HepG2 (cell line): ENCODE measurements around the gene PELI2. TPM values are rescaled to one million over a fixed set of nuclear protein-coding genes. Genes with fewer than 3 reads are reported as not detected.

Experiments used
- ATAC-seq: fragments of 200-7000 bp; cut with Tn5 transposase; 3 replicates; pipeline ENCODE4 v1.9.1; 2020; ENCODE audit warnings: mild to moderate bottlenecking, moderate library complexity
- BruUV-seq: library from RNA; stranded (reverse); fragments of 400-500 nt; replicated peaks from 2 replicates; lab custom pipeline; 2021; lab: Mats Ljungman, UMichigan
- CTCF ChIA-PET: fragments of 300-600 bp; formaldehyde crosslinking; extraction: SDS; loops from one replicate; lab custom pipeline; 2021; ENCODE audit warnings: low total read pairs, inconsistent platforms, low intra/inter-chr PET ratio; lab: Yijun Ruan, JAX
- POLR2A ChIA-PET: fragments of 350-600 bp; sonication (Branson Sonifier 250); formaldehyde crosslinking; loops from one replicate; lab custom pipeline; 2020; ENCODE audit warnings: antibody characterized with exemption, inconsistent platforms; lab: Yijun Ruan, JAX
- DNase-seq: peaks from one replicate; pipeline ENCODE4 v3.0.0-alpha.2; 2015; ENCODE audit warnings: low spot score
- FAIRE-seq: peaks from 3 replicates; lab custom pipeline; 2011; peaks lifted over from hg19 to GRCh38; lab: Jason Lieb, UNC
- H2AFZ ChIP-seq: one replicate; pipeline ENCODE4 v1.6.1; 2011; ENCODE audit warnings: low read length, inconsistent platforms
- H3K27ac ChIP-seq: fragments of 300-600 bp; 3 replicates; pipeline ENCODE4 v1.8.0; 2011; ENCODE audit warnings: mixed run types, mild to moderate bottlenecking, mixed read lengths, low read length, inconsistent platforms; ENCODE audit not compliant: insufficient read depth; ENCODE audit errors: extremely low read length
- H3K27me3 ChIP-seq, 2 experiments: fragments of 200-600 bp in 1 of 2; 2 replicates in 1 of 2; 3 replicates in 1 of 2; pipeline versions ENCODE4 v1.6.0 to v1.8.0; 2011; ENCODE audit warnings: low read length in 2 of 2, mild to moderate bottlenecking in 2 of 2, moderate library complexity in 2 of 2, inconsistent platforms in 1 of 2; ENCODE audit not compliant: insufficient read depth in 2 of 2, control insufficient read depth in 1 of 2
- H3K36me3 ChIP-seq, 2 experiments: fragments of 200-600 bp in 1 of 2; replicated peaks in 1 of 2; 2 replicates in 1 of 2; 3 replicates in 1 of 2; pipeline versions ENCODE4 v1.5.1 to v1.8.0; 2011; ENCODE audit warnings: low read length in 2 of 2, inconsistent platforms in 1 of 2; ENCODE audit not compliant: insufficient read depth in 2 of 2, control insufficient read depth in 1 of 2
- H3K4me1 ChIP-seq: 2 replicates; pipeline ENCODE4 v1.5.1; 2012; ENCODE audit warnings: low read length, inconsistent platforms; ENCODE audit not compliant: insufficient read depth
- H3K4me2 ChIP-seq: 2 replicates; pipeline ENCODE4 v1.6.0; 2011; ENCODE audit warnings: low read depth, low read length, inconsistent platforms
- H3K4me3 ChIP-seq, 3 experiments: fragments of 200-600 bp in 1 of 3; sonication (generic), shearing (Covaris generic) in 1 of 3; replicated peaks in 1 of 3; 2 replicates each; pipeline ENCODE4 v1.5.1; 2011 to 2016; ENCODE audit warnings: low read length in 3 of 3, inconsistent platforms in 2 of 3, low read depth in 2 of 3, mild to moderate bottlenecking in 2 of 3, control low read depth in 1 of 3, mixed read lengths in 1 of 3; ENCODE audit not compliant: insufficient read depth in 1 of 3
- H3K79me2 ChIP-seq: one replicate; pipeline ENCODE4 v1.6.1; 2011; ENCODE audit warnings: low read length, inconsistent platforms; ENCODE audit not compliant: insufficient read depth
- H3K9ac ChIP-seq: 2 replicates; pipeline ENCODE4 v1.6.0; 2011; ENCODE audit warnings: mild to moderate bottlenecking, low read depth, low read length, inconsistent platforms; ENCODE audit not compliant: insufficient read depth
- H3K9me3 ChIP-seq: 2 replicates; pipeline ENCODE4 v1.5.1; 2012; ENCODE audit warnings: mild to moderate bottlenecking, low read length
- H4K20me1 ChIP-seq: 2 replicates; pipeline ENCODE4 v1.6.0; 2011; ENCODE audit warnings: inconsistent platforms, mild to moderate bottlenecking, low read length, moderate library complexity; ENCODE audit not compliant: insufficient read depth
- BCL6 ChIP-seq: IDR thresholded peaks from 2 replicates; pipeline ENCODE4 v1.6.1; 2016; ENCODE audit warnings: missing genetic modification reagents, missing compliant biosample characterization
- DR1 ChIP-seq: sonication (generic); formaldehyde crosslinking; IDR thresholded peaks from 2 replicates; pipeline ENCODE4 v1.8.0; 2021; ENCODE audit warnings: mild to moderate bottlenecking, missing genetic modification reagents, inconsistent platforms
- EEA1 ChIP-seq: sonication (generic); formaldehyde crosslinking; IDR thresholded peaks from 2 replicates; pipeline ENCODE4 v1.5.1; 2020; ENCODE audit warnings: mild to moderate bottlenecking, missing genetic modification reagents, borderline replicate concordance
- FOXP1 ChIP-seq, 2 experiments: fragments of 450-650 bp in 1 of 2; IDR thresholded peaks; 2 replicates each; pipeline ENCODE4 v1.6.1; 2017 to 2018; ENCODE audit warnings: antibody characterized with exemption in 1 of 2
- JDP2 ChIP-seq: sonication (generic); formaldehyde crosslinking; IDR thresholded peaks from 2 replicates; pipeline ENCODE4 v1.8.1; 2022; ENCODE audit warnings: missing genetic modification reagents, borderline replicate concordance
- KLF11 ChIP-seq: IDR thresholded peaks from 2 replicates; pipeline ENCODE4 v1.6.1; 2016; ENCODE audit warnings: missing compliant biosample characterization
- MZF1 ChIP-seq: sonication (generic); formaldehyde crosslinking; IDR thresholded peaks from 2 replicates; pipeline ENCODE4 v1.8.1; 2023; ENCODE audit warnings: mild to moderate bottlenecking, missing genetic modification reagents, borderline replicate concordance
- NR1H2 ChIP-seq: sonication (generic); formaldehyde crosslinking; IDR thresholded peaks from 2 replicates; pipeline ENCODE4 v1.8.1; 2022; ENCODE audit warnings: low read depth, missing genetic modification reagents, borderline replicate concordance
- RCOR2 ChIP-seq: IDR thresholded peaks from 2 replicates; pipeline ENCODE4 v1.6.1; 2016; ENCODE audit warnings: missing biosample characterization, missing genetic modification reagents
- SALL2 ChIP-seq: sonication (generic); formaldehyde crosslinking; IDR thresholded peaks from 2 replicates; pipeline ENCODE4 v1.8.1; 2023; ENCODE audit warnings: mild to moderate bottlenecking, missing genetic modification reagents, inconsistent platforms
- ZBTB2 ChIP-seq: sonication (generic); formaldehyde crosslinking; IDR thresholded peaks from 2 replicates; pipeline ENCODE4 v1.8.0; 2022; ENCODE audit warnings: low read depth, missing genetic modification reagents
- ZFP82 ChIP-seq: sonication (generic); formaldehyde crosslinking; IDR thresholded peaks from 2 replicates; pipeline ENCODE4 v1.5.1; 2020; ENCODE audit warnings: mild to moderate bottlenecking, missing genetic modification reagents, borderline replicate concordance
- ZNF24 ChIP-seq: fragments of 450-650 bp; IDR thresholded peaks from 2 replicates; pipeline ENCODE4 v1.6.1; 2017; ENCODE audit warnings: antibody characterized with exemption, mild to moderate bottlenecking
- ZNF510 ChIP-seq: sonication (generic); formaldehyde crosslinking; IDR thresholded peaks from 2 replicates; pipeline ENCODE4 v1.4.0; 2020; ENCODE audit warnings: low read depth, mild to moderate bottlenecking, missing genetic modification reagents
- WGBS: methylation state at CpG from one replicate; pipeline ENCODE4 v1.1.6; 2017; ENCODE audit warnings: low lambda C conversion rate; 5-methylcytosine and 5-hydroxymethylcytosine counted together
- in situ Hi-C: cut with HindIII; loops from 2 replicates; pipeline ENCODE4 v1.10.0; 2017; ENCODE audit warnings: low pct_unique_long_range_greater_than_20kb; ENCODE audit not compliant: extremely low pct_ligation_motif_present
- intact Hi-C: fragments of 100-400 bp; cut with micrococcal nuclease; formaldehyde crosslinking; loops from one replicate; pipeline ENCODE4 v1.10.0; 2022; ENCODE audit not compliant: unreplicated experiment
- polyA plus RNA-seq, 8 experiments: library from polyadenylated mRNA; depleted of rRNA in 3 of 8; stranded (reverse) in 7 of 8; unstranded in 1 of 8; fragments of >200 nt; fragmentation: Illumina TruSeq in 4 of 8; extraction: Trizol in 4 of 8; gene quantifications; 2 replicates each; pipeline versions ENCODE4 v1.2.1 to v1.2.3, GENCODE V29; 2011 to 2016; ENCODE audit warnings: low read depth in 4 of 8, missing spikeins in 1 of 8, mixed read lengths in 1 of 8; ENCODE audit not compliant: insufficient read depth in 1 of 8
- total RNA-seq, 5 experiments: library from RNA; depleted of rRNA; stranded (reverse); fragments of >200 nt; fragmentation: Illumina TruSeq; extraction: Trizol; gene quantifications; 2 replicates each; pipeline ENCODE4 v1.2.3, GENCODE V29; 2016; ENCODE audit warnings: low read depth in 1 of 5
- TF ChIP-seq, protein P1 (sequence below): sonication (generic); formaldehyde crosslinking; IDR thresholded peaks from 2 replicates; pipeline ENCODE4 v1.8.1; 2023; ENCODE audit warnings: mild to moderate bottlenecking, inconsistent platforms, moderate library complexity, missing genetic modification reagents, borderline replicate concordance
- TF ChIP-seq, protein P2 (sequence below): sonication (generic); formaldehyde crosslinking; IDR thresholded peaks from 2 replicates; pipeline ENCODE4 v1.8.0; 2022; ENCODE audit warnings: missing genetic modification reagents, low read depth, mild to moderate bottlenecking, borderline replicate concordance
- TF ChIP-seq, protein P3 (sequence below): sonication (generic); formaldehyde crosslinking; IDR thresholded peaks from 2 replicates; pipeline ENCODE4 v1.5.0; 2020; ENCODE audit warnings: missing genetic modification reagents, mild to moderate bottlenecking, borderline replicate concordance

The PELI2 gene
- total and polyA plus RNA-seq, 2 of the 13 experiments (the other 11 are each of a cell fraction or from before 2014, with no cell fraction given): 0.07 TPM; not detected in 1

DNA sequence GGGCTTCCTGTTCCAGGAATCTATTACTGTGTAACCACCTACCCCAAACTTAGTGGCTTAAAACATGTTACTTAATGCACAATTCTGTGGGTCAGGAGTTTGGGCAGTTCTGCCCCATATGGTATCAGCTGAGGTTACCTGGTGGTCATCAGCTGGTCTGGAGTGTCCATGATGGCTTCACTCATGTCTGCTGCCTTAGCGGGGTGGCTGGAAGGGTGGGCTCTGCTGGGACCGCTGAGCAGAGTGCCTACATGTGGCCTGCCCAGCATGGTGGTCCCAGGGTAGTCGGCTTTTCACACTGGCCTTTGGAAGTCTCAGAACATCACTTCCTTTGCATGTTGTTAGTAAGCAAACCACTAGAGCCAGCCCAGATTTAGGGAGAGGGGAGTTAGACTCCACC, 53.9 kb downstream of the PELI2 start:
- intact Hi-C loops: no loop called here
- in situ Hi-C loops: no loop called here
- no peak for TF ChIP-seq FOXP1 (IDR thresholded peaks at IDR 0.05)
- no peak for TF ChIP-seq FOXP1 (CRISPR knock-in tag; IDR thresholded peaks at IDR 0.05)
- no peak for TF ChIP-seq NR1H2 (CRISPR knock-in tag)
- TF ChIP-seq, protein P1, sequence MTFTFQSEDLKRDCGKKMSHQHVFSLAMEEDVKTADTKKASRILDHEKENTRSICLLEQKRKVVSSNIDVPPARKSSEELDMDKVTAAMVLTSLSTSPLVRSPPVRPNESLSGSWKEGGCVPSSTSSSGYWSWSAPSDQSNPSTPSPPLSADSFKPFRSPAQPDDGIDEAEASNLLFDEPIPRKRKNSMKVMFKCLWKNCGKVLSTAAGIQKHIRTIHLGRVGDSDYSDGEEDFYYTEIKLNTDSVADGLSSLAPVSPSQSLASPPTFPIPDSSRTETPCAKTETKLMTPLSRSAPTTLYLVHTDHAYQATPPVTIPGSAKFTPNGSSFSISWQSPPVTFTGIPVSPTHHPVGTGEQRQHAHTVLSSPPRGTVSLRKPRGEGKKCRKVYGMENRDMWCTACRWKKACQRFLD (CRISPR knock-in tag): no peak
- no peak for TF ChIP-seq MZF1 (CRISPR knock-in tag)
- no peak for TF ChIP-seq KLF11
- no peak for TF ChIP-seq ZNF24
- no peak for TF ChIP-seq DR1
- ChIA-PET POLR2A (no interaction called here), CTCF (no interaction called here)
- 0 out of 5 replicates have a peak, but pooled peaks cover 0 to 1% of the 10 kb centered on the region in 2 experiments for H3K27me3 ChIP-seq
- H3K4me2 ChIP-seq: no peak overlapping the region
- ATAC-seq (no peak), DNase-seq (no peak), FAIRE-seq (no peak)
- no peak overlapping the region for H3K27ac ChIP-seq
- no CpG with 5 or more reads among the region's 3 CpGs for WGBS
- H3K4me3 ChIP-seq: no peak overlapping the region
- H3K4me1 ChIP-seq: no peaks in the 10 kb centered on the region
- H3K36me3 ChIP-seq: no peaks in the 10 kb centered on the region
- H3K9me3 ChIP-seq: no peaks in the 10 kb centered on the region
- H3K9ac ChIP-seq: no peak overlapping the region
- no peaks in the 10 kb centered on the region for H3K79me2 ChIP-seq
- BruUV-seq: no TSS peak
- H4K20me1 ChIP-seq: no peaks in the 10 kb centered on the region
- no peak overlapping the region for H2AFZ ChIP-seq

- Histone ChIP-seq H3K36me3 (no peaks in the 10 kb centered on the region), H3K4me2 (no peak overlapping the region), H3K9ac (no peak overlapping the region), H3K27ac (no peak overlapping the region), H2AFZ (no peak overlapping the region), H3K9me3 (no peaks in the 10 kb centered on the region), H3K4me3 (no peak overlapping the region), H4K20me1 (no peaks in the 10 kb centered on the region), H3K79me2 (no peaks in the 10 kb centered on the region), H3K4me1 (no peaks in the 10 kb centered on the region), H3K27me3 (0 out of 5 replicates have a peak, but pooled peaks cover 0 to 1% of the 10 kb centered on the region in 2 experiments)
- CTCF ChIA-PET: no interaction called here
- in situ Hi-C loops (no loop called here), intact Hi-C loops (no loop called here)
- 27% methylated on average over 3 of the region's 3 CpGs for WGBS
- FAIRE-seq: no peak
- BruUV-seq: no TSS peak
- POLR2A ChIA-PET: no interaction called here
- DNase-seq: no peak
- no peak for ATAC-seq
- TF ChIP-seq EEA1 (CRISPR knock-in tag) (no peak), JDP2 (CRISPR knock-in tag) (no peak), ZBTB2 (CRISPR knock-in tag) (no peak), ZNF510 (no peak), RCOR2 (no peak), SALL2 (CRISPR knock-in tag) (no peak), ZFP82 (no peak), BCL6 (CRISPR knock-in tag) (no peak)
- TF ChIP-seq, protein P2, sequence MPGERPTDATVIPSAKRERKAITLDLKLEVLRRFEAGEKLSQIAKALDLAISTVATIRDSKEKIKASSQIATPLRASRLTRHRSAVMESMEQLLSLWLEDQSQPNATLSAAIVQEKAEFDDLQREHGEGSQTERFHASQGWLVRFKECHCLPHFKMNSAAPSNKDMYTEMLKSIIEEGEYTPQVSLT: no peak
- TF ChIP-seq, protein P3, sequence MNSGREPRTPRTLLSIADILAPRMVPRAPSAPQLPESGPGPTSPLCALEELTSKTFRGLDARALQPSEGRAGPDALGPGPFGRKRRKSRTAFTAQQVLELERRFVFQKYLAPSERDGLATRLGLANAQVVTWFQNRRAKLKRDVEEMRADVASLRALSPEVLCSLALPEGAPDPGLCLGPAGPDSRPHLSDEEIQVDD (CRISPR knock-in tag): no peak
Measured at GRCh38 chr14:56172571-56172971, 54.4 kb downstream of the PELI2 start.
